Fibroblast of skin of back (primary cell): ENCODE measurements around the gene CCDC24.

Experiments used
- DNase-seq: peaks from one replicate; pipeline ENCODE4 v3.0.0-alpha.2; 2013

Gene CCDC24

GRCh38 chr1:44027320-44027719, 35.9 kb downstream of the CCDC24 start:
- no peak for DNase-seq

DNA sequence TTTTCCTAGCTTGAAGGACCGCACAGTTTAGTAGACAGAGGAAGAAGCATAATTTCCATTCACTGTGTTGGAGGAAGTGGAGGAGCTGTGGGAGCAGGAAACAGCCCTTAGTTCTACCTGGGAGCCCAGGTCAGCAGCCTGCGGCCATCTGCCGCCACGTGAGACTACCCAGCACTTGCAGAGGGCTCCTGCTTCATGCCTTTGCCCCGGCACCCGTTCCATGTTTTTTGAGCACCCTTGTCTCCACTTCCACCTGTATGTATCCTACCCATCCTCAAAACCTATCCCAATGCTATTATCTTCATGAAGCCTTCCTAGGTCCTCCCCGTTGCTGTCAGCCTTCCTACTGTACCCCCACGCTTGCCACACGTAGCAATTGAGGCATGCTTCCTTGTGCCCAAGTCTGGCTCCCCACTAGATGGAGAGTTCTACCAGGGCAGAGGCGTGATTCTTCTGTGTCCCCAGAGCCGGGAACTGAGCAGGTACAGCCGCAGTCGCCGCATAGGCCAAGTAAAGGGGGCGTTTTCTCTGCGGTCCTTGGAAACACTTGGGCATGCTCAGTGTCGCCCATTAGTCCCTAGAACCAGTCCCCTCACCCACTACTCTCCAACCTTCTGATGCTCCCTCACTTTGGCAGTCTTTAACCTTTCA, 38.0 kb downstream of the CCDC24 start:
- DNase-seq, result no peak

GRCh38 chr1:44029911-44030604, 38.7 kb downstream of the CCDC24 start:
- peak; percentile 89 for DNase-seq

GRCh38 chr1:44030605-44031251, 39.3 kb downstream of the CCDC24 start:
- peak; percentile 50 for DNase-seq

- DNase-seq, result peak; percentile 89
Measured at GRCh38 chr1:44031252-44032169, 40.1 kb downstream of the CCDC24 start, which contains the start of gene SLC6A9. Gene SLC6A9 (minus strand): TSS chr1:44031462. CDS start chr1:44024277, 7,185 bp downstream.

DNA sequence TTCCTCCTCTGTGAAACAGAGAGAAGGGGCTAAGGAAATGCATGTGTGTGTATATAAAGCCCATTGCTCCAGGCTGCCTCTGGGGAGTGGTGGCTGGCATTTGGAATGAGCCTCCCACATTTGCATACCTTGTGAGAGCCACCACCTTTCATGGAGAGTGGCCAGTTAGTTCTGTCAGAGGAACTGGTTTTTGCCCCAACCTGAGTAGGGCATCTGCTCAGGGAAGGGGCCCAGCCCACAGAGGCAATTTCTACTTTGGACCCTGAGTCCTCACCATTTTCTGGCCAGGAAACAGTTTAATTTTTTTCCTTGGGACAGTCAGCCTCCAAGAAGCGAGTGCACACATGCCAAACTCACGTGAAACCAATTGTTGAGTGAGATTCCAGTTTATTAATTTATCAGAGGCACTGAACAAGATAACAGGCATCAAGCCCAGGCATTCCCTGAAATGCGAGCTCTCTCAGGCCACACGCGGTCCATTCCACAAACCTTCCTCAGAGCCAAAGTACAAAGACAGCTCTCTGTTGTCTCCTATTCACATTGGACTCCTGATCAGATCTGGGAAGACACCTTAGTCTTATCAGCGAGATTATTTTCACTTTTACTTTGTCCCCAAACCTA, 40.9 kb downstream of the CCDC24 start:
- no peak for DNase-seq

DNA sequence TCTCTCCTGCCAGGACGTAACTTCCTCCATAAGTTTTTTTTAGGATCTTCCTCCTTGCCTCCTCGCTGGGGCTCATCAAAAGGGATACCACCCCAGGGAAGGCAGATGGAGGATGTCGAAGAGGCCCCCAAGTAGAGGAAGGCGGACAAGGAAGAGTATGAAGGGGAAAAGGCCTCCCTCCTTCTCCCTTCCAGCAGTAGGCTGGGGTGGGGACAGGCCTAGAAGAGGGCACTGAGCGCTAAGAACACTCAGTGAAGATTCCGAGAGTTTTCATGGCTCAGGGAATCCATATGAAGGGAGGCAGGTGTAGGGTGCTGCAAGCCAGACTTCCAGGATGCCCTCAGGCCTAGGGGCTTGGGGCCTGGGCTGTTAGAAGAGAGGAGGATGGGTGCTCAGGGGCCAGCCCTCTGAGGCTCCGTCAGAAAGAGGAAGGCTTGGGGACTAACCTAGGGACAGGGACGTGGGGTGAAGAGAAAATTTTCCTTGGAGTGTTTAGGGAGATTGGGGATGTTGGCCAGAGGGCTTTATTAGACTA, 41.7 kb downstream of the CCDC24 start:
- DNase-seq, result no peak

DNA sequence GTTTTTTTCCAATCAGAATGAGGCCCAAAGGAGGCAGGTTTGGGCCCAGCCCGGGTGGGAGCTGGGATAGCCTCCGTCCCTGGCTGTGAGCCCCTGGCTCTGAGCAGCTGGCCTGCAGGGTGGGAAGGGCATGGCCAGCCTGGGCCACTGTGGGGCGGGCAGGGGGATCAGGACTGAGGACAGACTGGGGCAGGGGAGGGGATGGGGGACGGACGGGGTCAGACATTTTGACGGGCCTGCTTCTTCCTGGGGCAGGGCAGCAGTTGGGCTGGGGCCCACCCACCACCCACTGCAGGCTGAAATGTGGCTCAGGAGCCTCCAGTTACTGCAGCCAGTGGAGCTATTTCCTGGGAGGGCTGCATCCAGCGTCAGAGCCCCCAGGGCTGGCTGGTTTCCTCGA, 42.4 kb downstream of the CCDC24 start:
- DNase-seq, result no peak

DNA sequence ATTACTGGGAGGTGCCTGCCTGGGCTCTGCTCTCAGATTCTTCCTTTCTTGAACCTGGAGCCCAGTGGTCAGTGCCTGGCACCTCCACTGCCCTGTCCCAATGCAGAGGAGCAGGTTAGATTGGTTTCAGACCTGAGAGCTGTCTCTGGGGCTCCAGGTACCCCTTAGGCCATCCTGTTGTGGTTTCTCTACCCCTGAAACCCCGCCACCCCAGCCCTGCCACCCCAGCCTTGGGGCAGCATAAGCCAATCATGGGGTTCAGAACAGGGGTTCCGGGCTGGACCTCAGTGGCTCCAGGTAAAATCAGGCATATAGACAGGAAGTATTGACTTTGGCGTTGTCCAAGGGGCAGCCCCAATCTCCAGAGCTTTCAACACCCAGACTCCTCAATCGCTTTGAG, 43.0 kb downstream of the CCDC24 start:
- no peak for DNase-seq

GRCh38 chr1:44034976-44035716, 43.7 kb downstream of the CCDC24 start:
- DNase-seq, result no peak

- no peak for DNase-seq
Measured at GRCh38 chr1:44035726-44036408, 44.5 kb downstream of the CCDC24 start.

- peak; percentile 77 for DNase-seq
Measured at GRCh38 chr1:44036409-44037139, 45.2 kb downstream of the CCDC24 start.

- no peak for DNase-seq
Measured at GRCh38 chr1:44037154-44037553, 45.8 kb downstream of the CCDC24 start.

DNA sequence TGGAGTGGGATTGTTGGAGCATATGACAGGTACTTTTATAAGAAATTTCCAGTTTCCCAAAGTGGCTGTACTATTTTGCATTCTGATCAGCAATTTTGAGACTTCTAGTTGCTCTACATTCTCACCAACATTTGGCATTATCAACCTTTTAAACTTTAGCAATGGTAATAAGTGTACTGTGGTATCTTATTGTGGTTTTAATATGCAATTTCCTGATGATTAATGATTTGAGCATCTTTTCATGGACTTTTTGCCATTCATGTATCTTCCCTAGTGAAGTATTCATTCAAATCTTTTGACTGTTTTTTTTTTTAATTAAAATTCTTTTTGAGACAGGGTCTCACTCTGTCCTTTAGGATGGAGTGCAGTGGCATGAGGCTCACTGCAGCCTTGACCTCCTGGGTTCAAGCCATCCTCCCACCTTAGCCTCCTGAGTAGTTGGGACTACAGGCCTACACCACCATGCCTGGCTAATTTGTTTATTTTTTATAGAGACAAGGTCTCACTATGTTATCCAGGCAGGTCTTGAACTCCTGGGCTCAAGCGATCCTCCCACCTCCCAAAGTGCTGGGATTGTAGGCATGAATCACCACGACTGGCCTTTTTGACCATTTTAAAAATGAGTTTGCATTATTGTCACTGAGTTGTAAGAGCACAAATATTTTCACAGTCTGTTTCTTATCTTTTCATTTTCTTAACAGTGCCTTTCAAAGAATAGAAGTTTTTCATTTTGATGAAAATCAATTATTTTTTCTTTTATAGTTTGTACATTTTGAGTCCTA, 47.7 kb downstream of the CCDC24 start:
- DNase-seq, result peak; percentile 65

DNA sequence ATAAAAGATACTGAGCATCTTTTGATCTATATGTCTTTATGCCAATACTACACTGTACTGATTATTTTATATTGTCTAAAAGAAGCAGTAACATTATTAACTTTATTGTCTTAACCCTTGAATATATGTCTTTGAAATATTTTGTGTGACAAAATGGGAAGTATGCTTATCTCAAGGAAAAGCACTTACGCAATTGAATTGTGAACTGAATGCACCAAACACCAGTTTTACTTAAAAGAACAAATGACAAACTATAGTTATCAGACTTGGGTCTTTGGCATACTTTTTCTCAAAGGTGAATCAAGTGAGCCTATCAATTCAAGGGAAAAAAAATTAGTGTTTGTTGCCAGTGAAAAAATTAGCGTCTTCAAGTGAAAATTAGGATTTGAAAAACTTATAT, 49.0 kb downstream of the CCDC24 start:
- no peak for DNase-seq

- DNase-seq, result no peak
Measured at GRCh38 chr1:44040846-44041245, 49.4 kb downstream of the CCDC24 start.

- DNase-seq, result no peak
Measured at GRCh38 chr1:44043176-44044070, 52.0 kb downstream of the CCDC24 start.
